GM13977 (cell line): ENCODE results near the gene TDRD1.

Experiments
- DNase-seq: peaks from one replicate; pipeline ENCODE4 v3.0.0; 2012; ENCODE audit warnings: low spot score
- CTCF ChIP-seq: IDR thresholded peaks from 2 replicates; pipeline ENCODE4 v1.5.1; 2012; ENCODE audit warnings: mild to moderate bottlenecking, control low read depth; ENCODE audit not compliant: insufficient read depth; ENCODE audit errors: extremely low read depth, missing control alignments
- in situ Hi-C: fragments of 300-500 bp; cut with MboI; formaldehyde crosslinking; loops from one replicate; pipeline ENCODE4 v1.12.0; 2022; ENCODE audit warnings: low sequenced_read_pairs, low pct_unique_long_range_greater_than_20kb, mixed read lengths, inconsistent platforms; ENCODE audit not compliant: unreplicated experiment

Gene TDRD1

DNA sequence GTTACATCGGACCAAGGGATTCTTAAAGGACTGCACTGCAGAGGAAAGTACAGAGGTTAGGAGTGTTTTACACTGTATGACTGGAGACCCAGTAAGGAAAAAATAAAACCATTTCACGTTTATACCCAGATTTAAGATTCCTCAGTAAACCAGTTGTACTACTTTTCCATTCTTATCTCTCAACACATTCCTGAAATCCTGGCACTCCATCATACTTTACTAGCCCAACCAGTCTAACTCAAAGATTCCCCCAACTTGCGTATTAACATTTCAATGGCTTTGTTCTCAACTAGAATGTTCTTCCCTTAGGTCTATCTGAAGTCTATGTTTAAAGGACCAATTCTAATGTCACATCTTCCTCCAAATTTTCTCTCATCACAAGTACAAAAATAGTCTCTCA, 13.1 kb upstream of the TDRD1 start:
- in situ Hi-C loops = no loop called here
- no peak for DNase-seq
- TF ChIP-seq CTCF = no peak

DNA sequence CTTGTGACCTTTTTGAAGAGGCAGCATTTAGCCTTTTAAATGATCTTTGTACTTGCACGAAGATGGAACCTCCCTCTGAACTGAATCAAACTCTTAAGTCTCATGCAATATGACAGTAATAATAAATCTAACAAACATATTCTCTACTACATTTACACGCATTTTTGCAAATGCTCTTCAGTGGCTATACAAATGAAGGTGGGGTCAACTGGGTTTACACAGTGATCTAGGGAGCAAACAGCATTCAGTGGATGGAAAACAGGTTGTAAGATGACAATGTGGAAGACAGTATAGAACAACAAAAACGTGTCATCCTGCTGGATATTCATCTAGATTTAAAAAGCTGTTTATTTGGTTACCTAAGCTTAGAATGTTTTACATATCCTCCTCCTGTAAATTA, 12.7 kb upstream of the TDRD1 start:
- in situ Hi-C loops = no loop called here
- no peak for TF ChIP-seq CTCF
- DNase-seq = no peak

DNA sequence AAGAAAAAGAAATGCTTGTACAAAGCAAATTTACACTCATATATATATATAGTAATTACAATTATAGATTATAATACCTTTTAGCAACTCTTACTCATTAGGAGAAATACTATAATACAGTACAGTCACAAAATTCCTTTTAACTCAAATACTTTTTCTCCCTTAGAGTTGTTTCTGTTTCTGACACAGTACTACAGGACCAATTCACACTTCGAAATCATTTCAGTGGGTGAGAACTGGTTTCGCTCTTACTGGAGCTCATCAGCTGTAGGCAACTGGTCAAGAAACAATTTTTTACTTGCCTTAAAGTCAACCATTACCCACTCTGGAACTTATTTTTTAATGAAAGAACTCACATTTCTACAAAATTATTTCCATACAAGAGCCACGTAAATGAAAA, 11.2 kb upstream of the TDRD1 start:
- TF ChIP-seq CTCF = no peak
- in situ Hi-C loops = no loop called here

GRCh38 chr10:114168450-114169009, 10.6 kb upstream of the TDRD1 start:
- TF ChIP-seq CTCF = no peak
- no peak for DNase-seq
- in situ Hi-C loops = no loop called here

More for the DNA sequence above, 11.2 kb upstream of the TDRD1 start:
- no peak for DNase-seq

DNA sequence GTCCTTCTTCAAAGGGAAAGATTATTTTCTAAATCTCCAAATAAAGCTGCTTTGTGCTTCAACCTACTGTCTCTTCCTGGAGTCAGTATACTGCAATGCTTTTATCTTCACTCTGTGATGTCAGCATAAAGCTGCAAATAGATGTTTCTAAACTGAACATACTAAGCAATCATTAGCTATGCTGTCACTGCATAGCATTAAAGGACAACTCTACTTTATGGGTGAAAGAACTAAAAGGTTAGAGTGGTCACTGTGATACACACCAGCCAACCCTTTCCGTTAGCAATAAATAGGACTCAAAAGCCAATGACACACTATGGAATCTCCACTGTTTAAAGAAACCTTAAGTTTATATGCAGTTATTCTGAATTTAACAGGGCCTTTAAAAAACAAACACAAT, 6.9 kb upstream of the TDRD1 start:
- no peak for DNase-seq
- TF ChIP-seq CTCF = no peak
- in situ Hi-C loops = no loop called here

DNA sequence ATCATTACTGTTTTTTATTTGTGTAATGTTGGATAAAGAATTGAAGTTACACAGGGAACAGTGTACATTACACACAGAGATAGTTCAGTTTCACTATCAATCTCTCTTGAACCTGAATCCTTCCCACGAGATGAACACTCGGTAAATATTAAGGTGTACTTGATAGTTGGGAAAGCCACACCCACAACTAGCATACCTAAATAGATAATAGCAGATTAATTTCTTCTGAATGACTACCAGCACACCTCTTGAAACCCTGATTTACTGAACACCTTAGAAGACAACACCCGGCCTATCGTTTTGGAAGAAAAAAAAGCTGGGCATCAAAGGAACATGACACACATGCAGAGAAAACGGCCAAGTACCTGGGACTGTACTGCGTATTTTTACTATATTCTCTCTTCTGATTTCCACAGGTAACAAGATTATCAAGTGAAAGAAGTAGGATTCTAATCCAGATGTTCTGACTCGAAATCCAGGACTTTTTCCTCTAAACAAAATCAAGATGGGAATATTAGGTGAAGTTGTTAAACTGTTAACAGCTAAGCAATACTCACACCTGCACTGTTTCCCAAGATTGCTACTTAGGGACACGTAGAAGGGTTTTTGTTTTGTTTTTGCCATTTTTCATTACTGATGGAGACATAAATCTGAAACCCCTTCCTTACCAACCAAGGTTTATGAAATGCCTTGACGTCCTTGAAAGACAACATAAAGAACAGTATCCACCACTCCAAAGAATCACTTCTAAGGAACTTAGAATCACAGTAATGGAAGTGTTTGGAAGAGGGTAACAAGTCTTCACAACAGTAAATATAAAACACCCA, 6.2 kb upstream of the TDRD1 start:
- no peak for DNase-seq
- in situ Hi-C loops = no loop called here

More for the DNA sequence above, 6.2 kb upstream of the TDRD1 start:
- TF ChIP-seq CTCF = no peak
